Metanephros (tissue), 1 donor: ENCODE measurements around the gene GIMAP7. TPM values are rescaled to one million over a fixed set of nuclear protein-coding genes. Genes with fewer than 3 reads are reported as not detected.

ENCODE experiments used
- total RNA-seq: library from RNA; depleted of rRNA; stranded (reverse); fragments of >200 nt; gene quantifications from one replicate; pipeline ENCODE4 v1.2.3, GENCODE V29; 2014

GIMAP7 gene
- total RNA-seq: 8.0 TPM

GRCh38 chr7:150514748-150515222 is at the start of gene GIMAP7:
TSS of gene GIMAP7 (plus strand) at chr7:150514872. CDS start at chr7:150519975, 5,103 bp downstream.

DNA sequence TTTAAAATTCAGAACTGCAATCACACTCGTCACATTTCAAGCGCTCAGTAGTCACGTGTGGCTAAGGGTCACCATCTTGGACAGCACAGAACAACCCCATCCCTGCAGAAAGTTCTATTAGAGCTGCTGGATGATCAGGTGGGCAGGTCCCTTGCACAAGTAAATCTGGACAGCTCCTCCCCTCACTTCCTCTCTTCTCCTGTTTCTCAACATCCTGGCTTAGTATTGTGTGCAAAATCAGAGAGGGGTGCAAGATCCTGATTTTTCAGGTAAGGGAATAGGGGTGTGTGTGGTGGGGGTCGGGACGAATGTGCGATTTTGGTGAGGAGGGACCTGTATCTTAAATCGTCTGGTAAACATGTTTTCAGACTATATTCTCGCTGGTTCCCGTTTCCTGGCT is 52.5 kb downstream of the GIMAP7 start, which contains the start of gene GIMAP4:
TSS of gene GIMAP4 (plus strand) at position 222 of the 400 bp plus-strand sequence. CDS start 2,512 bp downstream, outside the sequence.

Other genes with a start within 250 kb of the GIMAP7 start
- gene LRRC61, start 191.5 kb upstream of the GIMAP7 start, total RNA-seq: 19.7 TPM
- gene ACTR3C, start 191.3 kb upstream of the GIMAP7 start, total RNA-seq: 23.4 TPM
- gene RARRES2, start 173.2 kb upstream of the GIMAP7 start, total RNA-seq: 68.7 TPM
- gene REPIN1, start 146.1 kb upstream of the GIMAP7 start, total RNA-seq: 76.7 TPM
- 11.6 TPM for gene ZNF775, start 135.5 kb upstream of the GIMAP7 start, total RNA-seq
- gene GIMAP8, start 64.2 kb upstream of the GIMAP7 start, total RNA-seq: 10.6 TPM
- 24.2 TPM for gene GIMAP4, start 52.5 kb downstream of the GIMAP7 start, total RNA-seq
- 18.9 TPM for gene GIMAP6, start 117.5 kb downstream of the GIMAP7 start, total RNA-seq
- 10.0 TPM for gene GIMAP2, start 170.8 kb downstream of the GIMAP7 start, total RNA-seq
- gene GIMAP1, start 201.7 kb downstream of the GIMAP7 start, total RNA-seq: 2.6 TPM
- gene GIMAP5, start 222.5 kb downstream of the GIMAP7 start, total RNA-seq: 17.0 TPM